Keratinocyte (primary cell): Measurements from ENCODE around the gene COL13A1. TPM values are rescaled to one million over a fixed set of nuclear protein-coding genes. Genes with fewer than 3 reads are reported as not detected.

Experiments used
- DNase-seq: peaks from one replicate; pipeline ENCODE4 v3.0.0-alpha.2; 2011; ENCODE audit warnings: low read depth, missing footprints, low spot score
- FAIRE-seq: peaks from 2 replicates; lab custom pipeline; 2011; peaks lifted over from hg19 to GRCh38; lab: Jason Lieb, UNC
- H2AFZ ChIP-seq: 2 replicates; pipeline ENCODE4 v1.6.0; 2012; ENCODE audit warnings: low read length, control low read depth, inconsistent platforms; ENCODE audit not compliant: control insufficient read depth
- H3K27ac ChIP-seq: 2 replicates; pipeline ENCODE4 v1.5.1; 2011; ENCODE audit warnings: low read length; ENCODE audit not compliant: control insufficient read depth, insufficient read depth
- H3K27me3 ChIP-seq: 3 replicates; pipeline ENCODE4 v1.6.0; 2011; ENCODE audit warnings: low read length; ENCODE audit not compliant: control insufficient read depth, insufficient read depth; ENCODE audit errors: extremely low read depth
- H3K36me3 ChIP-seq, 2 experiments: 2 replicates in 1 of 2; 3 replicates in 1 of 2; pipeline ENCODE4 v1.5.1; 2011; ENCODE audit warnings: low read length in 2 of 2, mild to moderate bottlenecking in 1 of 2; ENCODE audit not compliant: control insufficient read depth in 2 of 2, insufficient read depth in 2 of 2; ENCODE audit errors: extremely low read depth in 1 of 2
- H3K4me1 ChIP-seq: 3 replicates; pipeline ENCODE4 v1.5.1; 2011; ENCODE audit warnings: low read length; ENCODE audit not compliant: control insufficient read depth, insufficient read depth; ENCODE audit errors: extremely low read depth
- H3K4me2 ChIP-seq: 3 replicates; pipeline ENCODE4 v1.6.0; 2011; ENCODE audit warnings: low read depth, low read length; ENCODE audit not compliant: control insufficient read depth, insufficient read depth; ENCODE audit errors: extremely low read depth
- H3K4me3 ChIP-seq, 3 experiments: fragments of 200-600 bp in 1 of 3; sonication (generic) in 1 of 3; 2 replicates in 2 of 3; 3 replicates in 1 of 3; pipeline ENCODE4 v1.5.1; 2011 to 2016; ENCODE audit warnings: low read length in 3 of 3, mild to moderate bottlenecking in 3 of 3, control low read depth in 2 of 3, inconsistent platforms in 1 of 3, low read depth in 1 of 3, mixed read lengths in 1 of 3, mixed run types in 1 of 3, moderate library complexity in 1 of 3; ENCODE audit not compliant: control insufficient read depth in 2 of 3, insufficient read depth in 2 of 3; ENCODE audit errors: extremely low read depth in 1 of 3
- H3K79me2 ChIP-seq: 2 replicates; pipeline ENCODE4 v1.6.0; 2012; ENCODE audit warnings: low read length; ENCODE audit not compliant: control insufficient read depth, insufficient read depth
- H3K9ac ChIP-seq: 3 replicates; pipeline ENCODE4 v1.6.0; 2011; ENCODE audit warnings: low read length; ENCODE audit not compliant: control insufficient read depth, insufficient read depth; ENCODE audit errors: extremely low read depth
- H3K9me1 ChIP-seq: 3 replicates; pipeline ENCODE4 v1.6.0; 2011; ENCODE audit warnings: low read length; ENCODE audit not compliant: control insufficient read depth, insufficient read depth; ENCODE audit errors: extremely low read depth
- H3K9me3 ChIP-seq: 2 replicates; pipeline ENCODE4 v1.5.1; 2012; ENCODE audit warnings: low read depth, low read length; ENCODE audit not compliant: control insufficient read depth
- H4K20me1 ChIP-seq: 3 replicates; pipeline ENCODE4 v1.6.0; 2011; ENCODE audit warnings: low read length; ENCODE audit not compliant: control insufficient read depth, insufficient read depth; ENCODE audit errors: extremely low read depth
- CTCF ChIP-seq, 3 experiments: IDR thresholded peaks in 1 of 3; conservative IDR thresholded peaks in 1 of 3; optimal IDR thresholded peaks in 1 of 3; 2 replicates in 2 of 3; 3 replicates in 1 of 3; pipeline versions ENCODE3 to v1.5.1; 2011; ENCODE audit warnings: low read length in 3 of 3, mild to moderate bottlenecking in 3 of 3, moderate library complexity in 2 of 3, control low read depth in 1 of 3, inconsistent platforms in 1 of 3; ENCODE audit not compliant: insufficient read depth in 2 of 3; ENCODE audit errors: extremely low read depth in 1 of 3
- EZH2 ChIP-seq: IDR thresholded peaks from one replicate; pipeline ENCODE4 v1.6.1; 2012; ENCODE audit warnings: inconsistent platforms, mild to moderate bottlenecking, low read length, moderate library complexity
- dilution Hi-C: fragments of 300-500 bp; cut with MboI; formaldehyde crosslinking; loops from one replicate; pipeline ENCODE4 v1.7.0; 2020; ENCODE audit warnings: low sequenced_read_pairs; ENCODE audit not compliant: extremely low pct_ligation_motif_present
- polyA plus RNA-seq, 5 experiments: library from polyadenylated mRNA; depleted of rRNA in 3 of 5; stranded (reverse) in 3 of 5; stranded (forward) in 1 of 5; unstranded in 1 of 5; fragments of >200 nt; gene quantifications; 1 replicate in 1 of 5; 2 replicates in 3 of 5; 3 replicates in 1 of 5; pipeline versions ENCODE4 v1.2.1 to v1.2.3, GENCODE V29; 2011 to 2012; ENCODE audit warnings: missing spikeins in 2 of 5, low read depth in 1 of 5, low replicate concordance in 1 of 5

Gene COL13A1
- polyA plus RNA-seq, 1 donor (not counting 4 experiments of a cell fraction or from before 2014, with no cell fraction given), result 1.5 TPM

- peak overlapping the region; percentile 90 for H2AFZ ChIP-seq
- DNase-seq (peak; percentile 44), FAIRE-seq (peak; percentile 81)
- peak overlapping the region; percentile 53 to 90 (median 88) for H3K4me3 ChIP-seq
- peak; percentile 72 to 75 (median 73) for TF ChIP-seq CTCF (optimal IDR thresholded peaks at IDR 0.05 in 1 of 3, IDR thresholded peaks at IDR 0.05 in 1 of 3, conservative IDR thresholded peaks at IDR 0.05 in 1 of 3; ENCODE audit: extremely low read depth in 1 of 3, insufficient read depth in 2 of 3, low read length in 3 of 3)
- peak; percentile 24 for TF ChIP-seq EZH2
- no peaks in the 10 kb centered on the region for H3K79me2 ChIP-seq
- peak overlapping the region; percentile 67 for H3K27ac ChIP-seq
- peak overlapping the region; percentile 98 for H3K4me2 ChIP-seq
- no peaks in the 10 kb centered on the region for H3K9me3 ChIP-seq
- peak overlapping the region; percentile 78 for H3K9ac ChIP-seq
- H3K27me3 ChIP-seq, result no peaks in the 10 kb centered on the region
- no peaks in the 10 kb centered on the region for H3K9me1 ChIP-seq
- dilution Hi-C loops, result no loop called here
- peaks cover 19% of the 10 kb centered on the region for H3K4me1 ChIP-seq
- H3K36me3 ChIP-seq, result no peaks in the 10 kb centered on the region
- H4K20me1 ChIP-seq, result no peaks in the 10 kb centered on the region
These were observed 642 bp upstream of the COL13A1 start for GRCh38 chr10:69801094-69801433.

GRCh38 chr10:69802424-69803161, 887 bp downstream of the COL13A1 start:
- Histone ChIP-seq H3K79me2 (no peaks in the 10 kb centered on the region), H3K27me3 (no peaks in the 10 kb centered on the region), H3K36me3 (no peaks in the 10 kb centered on the region), H3K9me1 (no peaks in the 10 kb centered on the region), H3K4me1 (peaks cover 27% of the 10 kb centered on the region), H3K4me3 (peak overlapping the region; percentile 53 to 90 (median 88)), H4K20me1 (no peaks in the 10 kb centered on the region), H3K27ac (no peak overlapping the region), H3K9ac (peak overlapping the region; percentile 78), H3K9me3 (no peaks in the 10 kb centered on the region), H3K4me2 (peak overlapping the region; percentile 98), H2AFZ (peak overlapping the region; percentile 90)
- DNase-seq, result no peak
- dilution Hi-C loops, result no loop called here
- no peak for FAIRE-seq
- TF ChIP-seq EZH2 (no peak), CTCF (optimal IDR thresholded peaks at IDR 0.05 in 1 of 3, IDR thresholded peaks at IDR 0.05 in 1 of 3, conservative IDR thresholded peaks at IDR 0.05 in 1 of 3; ENCODE audit: extremely low read depth in 1 of 3, insufficient read depth in 2 of 3, low read length in 3 of 3) (peak in 1 of 3 experiments; percentile 33)
